Mesenchymal stem cell (in vitro differentiated cells and primary cell): ENCODE measurements around the gene TTYH1.
A peak's percentile ranks its signal among the peaks of the same experiment; 100 is the strongest.

Experiments used
- DNase-seq: peaks from one replicate; pipeline ENCODE4 v3.0.0-alpha.2; 2013
- H2AFZ ChIP-seq: one replicate; pipeline ENCODE4 v1.6.1; 2013; ENCODE audit warnings: low read depth, mild to moderate bottlenecking, control low read depth, inconsistent platforms, low read length, moderate library complexity
- H2AK5ac ChIP-seq: 2 replicates; pipeline ENCODE4 v1.6.1; 2013; ENCODE audit warnings: low read length, moderate library complexity, mild to moderate bottlenecking, inconsistent platforms; ENCODE audit not compliant: severe bottlenecking
- H2BK120ac ChIP-seq: one replicate; pipeline ENCODE4 v1.6.1; 2013; ENCODE audit warnings: low read depth, mild to moderate bottlenecking, inconsistent platforms, low read length, moderate library complexity
- H2BK12ac ChIP-seq, 2 experiments: one replicate each; pipeline ENCODE4 v1.6.1; 2013; ENCODE audit warnings: inconsistent platforms in 2 of 2, low read length in 2 of 2, mild to moderate bottlenecking in 2 of 2, moderate library complexity in 2 of 2, control low read depth in 1 of 2
- H2BK15ac ChIP-seq: one replicate; pipeline ENCODE4 v1.6.1; 2013; ENCODE audit warnings: mild to moderate bottlenecking, low read depth, inconsistent platforms; ENCODE audit not compliant: poor library complexity, severe bottlenecking
- H2BK5ac ChIP-seq: 2 replicates; pipeline ENCODE4 v1.6.1; 2013; ENCODE audit warnings: low read depth, mild to moderate bottlenecking, low read length, control low read depth, inconsistent platforms; ENCODE audit not compliant: poor library complexity, severe bottlenecking
- H3K14ac ChIP-seq, 2 experiments: one replicate each; pipeline ENCODE4 v1.6.1; 2013; ENCODE audit warnings: inconsistent platforms in 2 of 2, low read length in 2 of 2, control low read depth in 1 of 2, mild to moderate bottlenecking in 1 of 2, moderate library complexity in 1 of 2
- H3K18ac ChIP-seq, 2 experiments: one replicate each; pipeline ENCODE4 v1.6.1; 2013; ENCODE audit warnings: inconsistent platforms in 2 of 2, low read length in 2 of 2, control low read depth in 1 of 2, low read depth in 1 of 2, mild to moderate bottlenecking in 1 of 2
- H3K23ac ChIP-seq, 2 experiments: one replicate each; pipeline ENCODE4 v1.6.1; 2013; ENCODE audit warnings: inconsistent platforms in 2 of 2, low read length in 2 of 2, mild to moderate bottlenecking in 2 of 2, moderate library complexity in 2 of 2, control low read depth in 1 of 2
- H3K27ac ChIP-seq: 2 replicates; pipeline ENCODE4 v1.5.1; 2013; ENCODE audit warnings: mild to moderate bottlenecking, moderate library complexity, low read length, control low read depth, inconsistent platforms; ENCODE audit not compliant: poor library complexity, severe bottlenecking
- H3K27me3 ChIP-seq, 2 experiments: 2 replicates each; pipeline versions ENCODE4 v1.6.1 to v1.7.0; 2013; ENCODE audit warnings: low read length in 2 of 2, mild to moderate bottlenecking in 2 of 2, moderate library complexity in 2 of 2, control low read depth in 1 of 2, inconsistent platforms in 1 of 2; ENCODE audit not compliant: control insufficient read depth in 1 of 2, insufficient read depth in 1 of 2
- H3K36me3 ChIP-seq, 2 experiments: 2 replicates each; pipeline versions ENCODE4 v1.6.1 to v1.7.0; 2013; ENCODE audit warnings: low read length in 2 of 2, control low read depth in 1 of 2, inconsistent platforms in 1 of 2, low read depth in 1 of 2, mild to moderate bottlenecking in 1 of 2; ENCODE audit not compliant: insufficient read depth in 2 of 2, control insufficient read depth in 1 of 2
- H3K4ac ChIP-seq, 2 experiments: one replicate each; pipeline ENCODE4 v1.6.1; 2013; ENCODE audit warnings: inconsistent platforms in 2 of 2, low read length in 2 of 2, mild to moderate bottlenecking in 2 of 2, moderate library complexity in 2 of 2, control low read depth in 1 of 2, low read depth in 1 of 2
- H3K4me1 ChIP-seq: 2 replicates; pipeline ENCODE4 v1.6.1; 2013; ENCODE audit warnings: low read depth, low read length, control low read depth; ENCODE audit not compliant: control insufficient read depth, insufficient read depth
- H3K4me2 ChIP-seq: 2 replicates; pipeline ENCODE4 v1.6.1; 2013; ENCODE audit warnings: low read length, mild to moderate bottlenecking, inconsistent platforms; ENCODE audit not compliant: poor library complexity, severe bottlenecking
- H3K4me3 ChIP-seq, 2 experiments: 2 replicates each; pipeline versions ENCODE4 v1.5.1 to v1.7.0; 2013; ENCODE audit warnings: low read length in 2 of 2, mild to moderate bottlenecking in 2 of 2, control low read depth in 1 of 2, low read depth in 1 of 2; ENCODE audit not compliant: insufficient read depth in 1 of 2
- H3K79me1 ChIP-seq: replicated peaks from 2 replicates; pipeline ENCODE4 v1.6.1; 2013; ENCODE audit warnings: mild to moderate bottlenecking, control low read depth, low read length, inconsistent platforms; ENCODE audit not compliant: poor library complexity, severe bottlenecking
- H3K9ac ChIP-seq: 2 replicates; pipeline ENCODE4 v1.7.0; 2013; ENCODE audit warnings: mild to moderate bottlenecking, low read length, moderate library complexity
- H3K9me3 ChIP-seq: 2 replicates; pipeline ENCODE4 v1.7.0; 2013; ENCODE audit warnings: mild to moderate bottlenecking, low read length; ENCODE audit not compliant: control insufficient read depth
- H4K8ac ChIP-seq: one replicate; pipeline ENCODE4 v1.6.1; 2013; ENCODE audit warnings: inconsistent platforms, mild to moderate bottlenecking, low read length, moderate library complexity
- H4K91ac ChIP-seq: one replicate; pipeline ENCODE4 v1.6.1; 2013; ENCODE audit warnings: mild to moderate bottlenecking, low read length, inconsistent platforms
- WGBS: methylation state at CpG from one replicate; pipeline ENCODE4 v1.1.7; 2013; ENCODE audit warnings: mixed read lengths; 5-methylcytosine and 5-hydroxymethylcytosine counted together

Gene TTYH1

DNA sequence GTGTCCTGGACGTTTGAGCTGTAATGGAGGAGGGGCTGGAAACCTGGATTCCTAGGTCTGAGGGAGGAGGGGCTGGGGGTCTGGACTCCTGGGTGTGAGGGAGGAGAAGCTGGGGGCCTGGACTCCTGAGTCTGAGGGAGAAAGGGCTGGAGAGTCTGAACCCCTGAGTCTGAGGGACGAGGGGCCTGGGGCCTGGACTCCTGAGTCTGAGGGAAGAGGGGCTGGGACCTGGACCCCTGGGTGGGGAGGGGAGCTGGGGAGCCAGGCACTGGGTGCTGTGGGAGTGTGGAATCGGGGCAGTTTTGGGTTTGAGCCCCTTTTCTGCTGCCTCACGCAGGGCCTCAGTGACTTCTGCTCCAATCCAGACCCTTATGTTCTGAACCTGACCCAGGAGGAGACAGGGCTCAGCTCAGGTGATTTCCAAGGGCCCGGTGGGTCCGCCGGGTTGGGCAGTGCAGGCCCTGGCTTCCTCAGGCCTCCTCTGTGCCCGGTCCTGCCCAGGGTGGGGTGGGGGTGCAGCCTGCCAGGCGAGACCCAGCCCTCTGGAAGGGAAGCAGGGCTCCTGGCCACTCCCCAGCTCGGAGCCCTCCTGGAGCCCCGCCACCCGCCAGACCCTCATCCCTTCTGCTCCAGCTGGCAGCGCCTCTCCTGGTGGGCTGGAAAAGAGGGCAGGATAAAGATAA is 14.4 kb downstream of the TTYH1 start:
- no peak for DNase-seq
- no peak overlapping the region for H3K27ac ChIP-seq
- WGBS: 71% methylated on average over 13 of the region's 13 CpGs

GRCh38 chr19:54430306-54431254 is 15.3 kb downstream of the TTYH1 start:
- Histone ChIP-seq H3K27ac (no peak overlapping the region), H3K9me3 (no peaks in the 10 kb centered on the region), H3K18ac (no peak overlapping the region), H3K4me2 (peak overlapping the region; percentile 53), H3K36me3 (peaks cover 4 to 20% of the 10 kb centered on the region in 2 experiments), H3K23ac (peak overlapping the region in 1 of 2 experiments; percentile 34), H2BK120ac (peak overlapping the region; percentile 20), H2AFZ (peak overlapping the region; percentile 54), H2BK12ac (peak overlapping the region in 1 of 2 experiments; percentile 37), H3K4ac (peak overlapping the region in 1 of 2 experiments; percentile 35), H2AK5ac (no peak overlapping the region), H3K4me1 (peaks cover 28% of the 10 kb centered on the region), H3K79me1 (peaks cover 4% of the 10 kb centered on the region), H3K14ac (no peak overlapping the region), H3K27me3 (peaks cover 19 to 37% of the 10 kb centered on the region in 2 experiments), H2BK5ac (no peak overlapping the region), H3K9ac (no peak overlapping the region), H4K91ac (no peak overlapping the region), H3K4me3 (no peak overlapping the region), H4K8ac (no peak overlapping the region), H2BK15ac (no peak overlapping the region)
- 7% methylated on average over 30 of the region's 43 CpGs for WGBS
- DNase-seq: peak; percentile 68

More for the DNA sequence above, 14.4 kb downstream of the TTYH1 start:
- Histone ChIP-seq H3K18ac (no peak overlapping the region), H3K9ac (no peak overlapping the region), H3K9me3 (no peaks in the 10 kb centered on the region), H3K4me1 (peaks cover 25% of the 10 kb centered on the region), H4K8ac (peak overlapping the region; percentile 9), H2BK15ac (no peak overlapping the region), H3K4me3 (no peak overlapping the region), H2BK12ac (no peak overlapping the region), H3K14ac (no peak overlapping the region), H4K91ac (peak overlapping the region; percentile 28), H2BK120ac (no peak overlapping the region), H3K36me3 (peaks cover 4 to 11% of the 10 kb centered on the region in 2 experiments), H2AFZ (no peak overlapping the region), H3K27me3 (peaks cover 19 to 38% of the 10 kb centered on the region in 2 experiments), H3K4ac (no peak overlapping the region), H2AK5ac (no peak overlapping the region), H3K79me1 (peaks cover under 1% of the 10 kb centered on the region), H2BK5ac (no peak overlapping the region), H3K23ac (no peak overlapping the region), H3K4me2 (no peak overlapping the region)

- no peak overlapping the region for H3K4ac ChIP-seq
- H3K4me1 ChIP-seq: peaks cover 36% of the 10 kb centered on the region
- no peaks in the 10 kb centered on the region for H3K9me3 ChIP-seq
- H3K27me3 ChIP-seq: peaks cover 19 to 32% of the 10 kb centered on the region in 2 experiments
- H4K91ac ChIP-seq: no peak overlapping the region
- peaks cover 4 to 23% of the 10 kb centered on the region in 2 experiments for H3K36me3 ChIP-seq
- H3K9ac ChIP-seq: no peak overlapping the region
- no peak for DNase-seq
- no peak overlapping the region for H3K27ac ChIP-seq
- 55% methylated on average over 9 of the region's 11 CpGs for WGBS
- H2BK120ac ChIP-seq: no peak overlapping the region
- no peak overlapping the region for H4K8ac ChIP-seq
- H3K23ac ChIP-seq: no peak overlapping the region
- no peak overlapping the region for H2BK12ac ChIP-seq
- H2AK5ac ChIP-seq: no peak overlapping the region
- no peak overlapping the region for H2AFZ ChIP-seq
- H2BK15ac ChIP-seq: no peak overlapping the region
- no peak overlapping the region for H3K18ac ChIP-seq
- no peak overlapping the region for H3K4me3 ChIP-seq
- no peak overlapping the region for H2BK5ac ChIP-seq
- H3K4me2 ChIP-seq: no peak overlapping the region
- no peak overlapping the region for H3K14ac ChIP-seq
- peaks cover 10% of the 10 kb centered on the region for H3K79me1 ChIP-seq
Measured at GRCh38 chr19:54431255-54431838, 16.1 kb downstream of the TTYH1 start.
